Testis (tissue), 3 donors: ENCODE data around the gene CADM4. TPM values are rescaled to one million over a fixed set of nuclear protein-coding genes. Genes with fewer than 3 reads are reported as not detected.
"Not testable (repeated sequence)": the region's sequence is repeated elsewhere in the genome, so short reads cannot be mapped to it uniquely, and the experiment has no call there.

ENCODE experiments used
- DNase-seq: peaks from one replicate; pipeline ENCODE4 v3.0.0-alpha.2; 2019
- H3K27ac ChIP-seq, 2 donors: fragments of 200-600 bp; sonication (generic); one replicate each; pipeline ENCODE4 v1.5.1; 2019
- H3K27me3 ChIP-seq: fragments of 200-600 bp; sonication (generic); one replicate; pipeline ENCODE4 v1.5.1; 2019
- H3K36me3 ChIP-seq: fragments of 200-600 bp; sonication (generic); one replicate; pipeline ENCODE4 v1.5.1; 2017; ENCODE audit warnings: low read depth; ENCODE audit errors: missing control alignments
- H3K4me1 ChIP-seq: fragments of 200-600 bp; sonication (generic); one replicate; pipeline ENCODE4 v1.5.1; 2019
- H3K4me3 ChIP-seq, 2 donors: fragments of 200-600 bp; sonication (generic); one replicate each; pipeline ENCODE4 v1.5.1; 2017 to 2019
- H3K9me3 ChIP-seq: fragments of 200-600 bp; sonication (generic); one replicate; pipeline ENCODE4 v1.5.1; 2017
- CTCF ChIP-seq, 3 experiments: fragments of 450-650 bp in 2 of 3; fragments of 200-600 bp in 1 of 3; sonication (generic) in 1 of 3; IDR thresholded peaks; one replicate each; pipeline ENCODE4 v1.5.1; 2016 to 2019; ENCODE audit warnings: antibody characterized with exemption in 3 of 3, mild to moderate bottlenecking in 2 of 3, moderate library complexity in 1 of 3
- POLR2A ChIP-seq: fragments of 450-650 bp; IDR thresholded peaks from one replicate; pipeline ENCODE4 v1.6.1; 2017; ENCODE audit warnings: antibody characterized with exemption, mild to moderate bottlenecking, moderate library complexity
- WGBS, 2 donors: methylation state at CpG; one replicate each; pipeline ENCODE4 v1.1.5; 2018; 5-methylcytosine and 5-hydroxymethylcytosine counted together
- intact Hi-C: fragments of 100-400 bp; cut with DNase I; formaldehyde crosslinking; loops from one replicate; pipeline ENCODE4 v1.15.1; 2023; ENCODE audit warnings: low total_unique reads
- polyA plus RNA-seq: library from polyadenylated mRNA; stranded (reverse); fragments of 350-450 nt; fragmentation: Illumina TruSeq; extraction: RNeasy Lipid Tissue Mini Kit (QIAGEN cat#74804); gene quantifications from one replicate; pipeline ENCODE4 v1.2.3, GENCODE V29; 2014; ENCODE audit warnings: low read depth, low replicate concordance; ENCODE audit not compliant: insufficient read depth
- total RNA-seq, 2 donors: library from RNA; depleted of rRNA; stranded (reverse); fragments of >200 nt; gene quantifications; one replicate each; pipeline ENCODE4 v1.2.3, GENCODE V29; 2016

Gene CADM4
- total and polyA plus RNA-seq, 3 donors from 2014 or later = 1.5 to 7.8 (median 4.3) TPM

GRCh38 chr19:43682824-43683661 lies 43.4 kb upstream of the CADM4 start:
- Histone ChIP-seq H3K4me3 (no peak overlapping the region), H3K36me3 (no peaks in the 10 kb centered on the region), H3K9me3 (no peaks in the 10 kb centered on the region), H3K4me1 (no peaks in the 10 kb centered on the region), H3K27me3 (no peaks in the 10 kb centered on the region), H3K27ac (no peak overlapping the region)
- intact Hi-C loops = no loop called here
- DNase-seq = no peak
- WGBS, 2 donors = 60 to 66% methylated on average over 11 of the region's 11 CpGs
- no peak for TF ChIP-seq POLR2A
- no peak for TF ChIP-seq CTCF (IDR thresholded peaks at IDR 0.05)

GRCh38 chr19:43682269-43682668 lies 42.6 kb upstream of the CADM4 start:
- H3K4me1 ChIP-seq, DNase-seq, intact Hi-C loops, H3K27me3 ChIP-seq, H3K4me3 ChIP-seq, H3K9me3 ChIP-seq, H3K27ac ChIP-seq, H3K36me3 ChIP-seq: not testable (repeated sequence)
- 93 to 94% methylated on average over 5 of the region's 5 CpGs for WGBS, 2 donors

GRCh38 chr19:43681821-43682220 lies 42.2 kb upstream of the CADM4 start:
- 76 to 81% methylated on average over 5 of the region's 5 CpGs for WGBS, 2 donors
- DNase-seq = no peak
- no peaks in the 10 kb centered on the region for H3K27me3 ChIP-seq
- H3K9me3 ChIP-seq = no peaks in the 10 kb centered on the region
- intact Hi-C loops = no loop called here
- no peak overlapping the region for H3K4me3 ChIP-seq
- no peaks in the 10 kb centered on the region for H3K36me3 ChIP-seq
- no peak overlapping the region for H3K27ac ChIP-seq
- H3K4me1 ChIP-seq = no peaks in the 10 kb centered on the region
- TF ChIP-seq POLR2A (no peak), CTCF (IDR thresholded peaks at IDR 0.05) (no peak)

- Histone ChIP-seq H3K27me3 (no peaks in the 10 kb centered on the region), H3K4me1 (no peaks in the 10 kb centered on the region), H3K9me3 (no peaks in the 10 kb centered on the region), H3K36me3 (no peaks in the 10 kb centered on the region), H3K27ac (no peak overlapping the region), H3K4me3 (no peak overlapping the region)
- TF ChIP-seq CTCF (IDR thresholded peaks at IDR 0.05) = no peak
- TF ChIP-seq POLR2A = no peak
- no peak for DNase-seq
- intact Hi-C loops = loop anchor here (10.0 kb wide), 1 partner anchor 86 kb away; no protein-coding TSS in a partner anchor
- 90 to 93% methylated on average over 11 of the region's 11 CpGs for WGBS, 2 donors
Measured at GRCh38 chr19:43678512-43679261, 39.0 kb upstream of the CADM4 start.

GRCh38 chr19:43675906-43676305 lies 36.3 kb upstream of the CADM4 start:
- H3K27me3 ChIP-seq = no peaks in the 10 kb centered on the region
- TF ChIP-seq CTCF (IDR thresholded peaks at IDR 0.05) = no peak
- TF ChIP-seq POLR2A = no peak
- no peaks in the 10 kb centered on the region for H3K36me3 ChIP-seq
- no peak overlapping the region for H3K4me3 ChIP-seq
- intact Hi-C loops = loop anchor here (10.0 kb wide), 1 partner anchor 89 kb away; no protein-coding TSS in a partner anchor
- H3K4me1 ChIP-seq = no peaks in the 10 kb centered on the region
- 83 to 87% methylated on average over 11 of the region's 11 CpGs for WGBS, 2 donors
- H3K27ac ChIP-seq = no peak overlapping the region
- no peak for DNase-seq
- H3K9me3 ChIP-seq = no peaks in the 10 kb centered on the region
